KMS-11 (cell line): ENCODE measurements around the gene GAS1.

Experiments used
- H2AFZ ChIP-seq: fragments of 200-600 bp; sonication (generic); 2 replicates; pipeline ENCODE4 v1.6.1; 2016; ENCODE audit warnings: antibody characterized with exemption, mixed run types, low read depth
- H3K27ac ChIP-seq: fragments of 200-600 bp; sonication (generic); 2 replicates; pipeline ENCODE4 v1.6.1; 2016; ENCODE audit warnings: mild to moderate bottlenecking, mixed run types
- H3K27me3 ChIP-seq: fragments of 200-600 bp; sonication (generic); 2 replicates; pipeline ENCODE4 v1.6.1; 2017; ENCODE audit warnings: mild to moderate bottlenecking, low read depth, mixed run types, moderate library complexity; ENCODE audit not compliant: insufficient read depth
- H3K36me3 ChIP-seq: fragments of 200-600 bp; sonication (generic); 2 replicates; pipeline ENCODE4 v1.6.1; 2017; ENCODE audit warnings: mild to moderate bottlenecking, mixed run types; ENCODE audit not compliant: insufficient read depth
- H3K4me1 ChIP-seq: fragments of 200-600 bp; sonication (generic); 2 replicates; pipeline ENCODE4 v1.6.1; 2016; ENCODE audit warnings: mild to moderate bottlenecking, low read depth, mixed run types; ENCODE audit not compliant: poor library complexity, severe bottlenecking
- H3K4me2 ChIP-seq: fragments of 200-600 bp; sonication (generic); 2 replicates; pipeline ENCODE4 v1.7.0; 2016; ENCODE audit warnings: mild to moderate bottlenecking, mixed run types
- H3K4me3 ChIP-seq: fragments of 200-600 bp; sonication (generic); IDR thresholded peaks from 2 replicates; pipeline ENCODE4 v1.6.1; 2017; ENCODE audit warnings: low read depth, low read length, mixed read lengths; ENCODE audit not compliant: insufficient read depth
- H3K79me2 ChIP-seq: fragments of 200-600 bp; sonication (generic); 2 replicates; pipeline ENCODE4 v1.6.1; 2016; ENCODE audit warnings: low read depth, mixed run types; ENCODE audit not compliant: insufficient read depth
- H3K9ac ChIP-seq: fragments of 200-600 bp; sonication (generic); 2 replicates; pipeline ENCODE4 v1.6.1; 2016; ENCODE audit warnings: mild to moderate bottlenecking, mixed run types
- H4K20me1 ChIP-seq: fragments of 200-600 bp; sonication (generic); 2 replicates; pipeline ENCODE4 v1.6.1; 2016; ENCODE audit warnings: mild to moderate bottlenecking, mixed run types; ENCODE audit not compliant: insufficient read depth
- CTCF ChIP-seq: fragments of 200-600 bp; sonication (generic); conservative IDR thresholded peaks from 2 replicates; pipeline ENCODE4 v1.6.1; 2017; ENCODE audit warnings: low read depth, mild to moderate bottlenecking, antibody characterized with exemption, low read length, moderate library complexity, mixed read lengths

GAS1 gene

DNA sequence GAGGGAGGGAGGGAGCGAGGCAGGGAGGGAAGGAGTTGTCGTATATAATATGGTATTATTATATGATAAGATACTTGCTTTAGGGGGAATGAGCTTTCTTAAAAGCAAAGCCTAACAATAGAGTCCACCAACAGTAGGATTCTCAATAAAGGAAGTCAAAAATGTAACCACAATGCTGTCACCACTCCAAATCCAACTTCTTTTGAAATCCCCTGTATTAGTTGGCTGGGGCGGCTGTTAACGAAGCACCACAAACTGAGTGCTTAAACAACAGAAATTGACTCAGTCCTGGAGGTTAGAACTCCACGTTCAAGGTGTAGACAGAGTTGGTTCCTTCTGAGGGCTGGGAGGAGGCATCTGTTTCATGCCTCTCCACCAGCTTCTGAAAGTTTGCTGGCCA lies 23.1 kb downstream of the GAS1 start:
- H3K79me2 ChIP-seq, result no peaks in the 10 kb centered on the region
- no peaks in the 10 kb centered on the region for H3K4me1 ChIP-seq
- H3K27me3 ChIP-seq, result no peaks in the 10 kb centered on the region
- H3K4me3 ChIP-seq, result no peak overlapping the region
- H3K4me2 ChIP-seq, result no peak overlapping the region
- no peak for TF ChIP-seq CTCF
- no peaks in the 10 kb centered on the region for H4K20me1 ChIP-seq
- no peaks in the 10 kb centered on the region for H3K36me3 ChIP-seq
- no peak overlapping the region for H2AFZ ChIP-seq
- H3K9ac ChIP-seq, result no peak overlapping the region
- H3K27ac ChIP-seq, result no peak overlapping the region

DNA sequence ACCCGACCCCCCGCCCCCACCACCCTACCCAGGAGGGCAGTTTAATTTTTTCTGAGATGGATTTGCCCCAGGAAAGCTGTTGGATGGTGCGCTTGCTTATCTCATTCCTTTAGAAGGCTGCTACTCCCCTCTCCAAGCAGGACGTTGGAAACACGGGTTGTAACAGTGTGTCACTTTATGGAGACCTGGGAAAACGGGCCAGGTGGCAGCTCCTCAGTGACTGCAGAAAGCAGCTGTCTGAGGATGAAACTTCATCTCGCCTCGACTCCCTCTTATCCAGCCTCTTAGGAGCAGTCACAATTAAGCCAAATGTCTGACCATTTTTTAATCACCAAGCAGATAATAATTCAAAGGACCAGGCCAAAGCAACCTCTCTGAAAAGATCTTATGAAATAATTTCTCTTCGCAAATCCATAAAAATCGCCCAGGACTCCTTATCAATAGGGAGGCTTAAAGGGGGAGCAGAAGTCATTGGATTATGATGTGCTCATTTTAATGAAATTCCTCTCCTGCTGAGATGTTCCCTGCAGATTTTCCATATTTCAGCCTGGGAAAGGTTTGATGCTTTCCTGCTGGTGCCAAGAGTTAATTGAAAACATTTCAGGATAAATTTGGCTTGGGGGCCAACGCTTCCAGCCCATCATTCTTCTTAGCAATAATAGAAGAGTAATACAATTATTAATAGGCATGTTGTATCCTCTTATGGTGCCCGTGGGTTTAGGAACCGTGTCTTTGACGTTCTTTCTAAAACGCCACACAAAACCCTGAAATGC lies 26.0 kb downstream of the GAS1 start:
- Histone ChIP-seq H2AFZ (no peak overlapping the region), H3K4me1 (no peaks in the 10 kb centered on the region), H4K20me1 (no peaks in the 10 kb centered on the region), H3K79me2 (no peaks in the 10 kb centered on the region), H3K4me2 (no peak overlapping the region), H3K4me3 (no peak overlapping the region), H3K27me3 (no peaks in the 10 kb centered on the region), H3K9ac (no peak overlapping the region), H3K27ac (no peak overlapping the region), H3K36me3 (no peaks in the 10 kb centered on the region)
- no peak for TF ChIP-seq CTCF

DNA sequence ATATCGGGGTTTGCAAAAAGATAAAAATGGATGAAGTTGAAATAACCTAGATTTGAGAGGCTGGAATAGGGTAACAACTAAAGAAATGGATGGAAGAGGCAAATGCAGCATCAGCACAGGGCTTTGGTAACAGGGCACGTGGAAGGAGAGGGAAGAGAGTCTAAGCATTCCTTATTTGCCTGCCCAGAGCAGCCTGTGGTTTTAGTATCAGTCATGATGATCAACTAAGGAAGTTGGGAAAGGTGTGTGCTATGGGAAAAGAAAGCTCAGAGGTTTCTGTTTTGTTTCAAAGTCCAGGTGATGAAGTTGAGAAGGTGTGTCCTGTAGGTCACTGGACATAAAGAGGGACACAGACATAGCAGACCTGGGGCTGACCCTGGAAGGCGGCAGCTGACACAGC lies 28.8 kb downstream of the GAS1 start:
- H3K27ac ChIP-seq, result no peak overlapping the region
- no peak overlapping the region for H3K4me3 ChIP-seq
- H3K4me2 ChIP-seq, result no peak overlapping the region
- H3K27me3 ChIP-seq, result no peaks in the 10 kb centered on the region
- H2AFZ ChIP-seq, result no peak overlapping the region
- no peak for TF ChIP-seq CTCF
- H3K79me2 ChIP-seq, result no peaks in the 10 kb centered on the region
- H3K4me1 ChIP-seq, result no peaks in the 10 kb centered on the region
- no peaks in the 10 kb centered on the region for H3K36me3 ChIP-seq
- no peaks in the 10 kb centered on the region for H4K20me1 ChIP-seq
- H3K9ac ChIP-seq, result no peak overlapping the region

GRCh38 chr9:86912210-86912609 lies 35.1 kb downstream of the GAS1 start:
- no peaks in the 10 kb centered on the region for H3K36me3 ChIP-seq
- no peaks in the 10 kb centered on the region for H3K79me2 ChIP-seq
- H3K4me3 ChIP-seq, result no peak overlapping the region
- H4K20me1 ChIP-seq, result no peaks in the 10 kb centered on the region
- no peaks in the 10 kb centered on the region for H3K4me1 ChIP-seq
- no peaks in the 10 kb centered on the region for H3K27me3 ChIP-seq
- H3K9ac ChIP-seq, result no peak overlapping the region
- H3K27ac ChIP-seq, result no peak overlapping the region
- no peak for TF ChIP-seq CTCF
- no peak overlapping the region for H2AFZ ChIP-seq
- no peak overlapping the region for H3K4me2 ChIP-seq
